Measurements from ENCODE around the gene YLPM1. TPM values are rescaled to one million over a fixed set of nuclear protein-coding genes. Genes with fewer than 3 reads are reported as not detected.
A peak's percentile ranks its signal among the peaks of the same experiment; 100 is the strongest.

Gene YLPM1
- total and polyA plus RNA-seq, 10 of the 15 experiments (the other 5 are each of a cell fraction or from before 2014, with no cell fraction given), result 11.1 to 48.2 (median 18.0) TPM

- Histone ChIP-seq H3K4me3 (peak overlapping the region; percentile 94), H3K27me3 (replicated peaks in 1 of 2; ENCODE audit: control insufficient read depth in 2 of 2, insufficient read depth in 2 of 2, low read length in 1 of 2) (no peaks in the 10 kb centered on the region), H3K4me2 (ENCODE audit: control insufficient read depth, insufficient read depth) (peak overlapping the region; percentile 93), H3K4me1 (ENCODE audit: control insufficient read depth, insufficient read depth, low read length) (0 out of 2 replicates have a peak, but pooled peaks cover 2% of the 10 kb centered on the region), H4K20me1 (ENCODE audit: control insufficient read depth, insufficient read depth) (no peaks in the 10 kb centered on the region), H3K36me3 (ENCODE audit: control insufficient read depth in 2 of 2, insufficient read depth in 2 of 2, low read length in 1 of 2) (0 out of 4 replicates have a peak, but pooled peaks cover 0 to 3% of the 10 kb centered on the region in 2 experiments), H3K9me3 (replicated peaks; ENCODE audit: control insufficient read depth, insufficient read depth, low read length) (no peaks in the 10 kb centered on the region), H3K9ac (ENCODE audit: control insufficient read depth, insufficient read depth, low read length) (peak overlapping the region; percentile 78; the same call in 1 of the 2 replicates), H2AFZ (ENCODE audit: control insufficient read depth, low read depth, low read length) (no peak overlapping the region), H3K79me2 (ENCODE audit: control insufficient read depth, insufficient read depth, low read length) (peaks cover 64% of the 10 kb centered on the region), H3K27ac (ENCODE audit: control insufficient read depth, insufficient read depth) (no peak overlapping the region)
- ChIA-PET POLR2A (interaction anchor here (0.6 kb wide), 1 partner anchor 128 kb away, joined by 4 read pairs; no protein-coding TSS in a partner anchor), CTCF (no interaction called here), SMC1A (ENCODE audit: uncharacterized antibody, unreplicated experiment) (interaction anchor here (0.9 kb wide), 1 partner anchor 13 kb away, joined by 3 read pairs; no protein-coding TSS in a partner anchor), RAD21 (ENCODE audit: unreplicated experiment) (interaction anchor here (0.6 kb wide), 1 partner anchor 493 kb away, joined by 3 read pairs; no protein-coding TSS in a partner anchor)
- in situ Hi-C loops (cut with MboI), result no loop called here
- BruUV-seq (replicated peaks), result no TSS peak
- DNase-seq (ENCODE audit: low read depth, low spot score) (no peak), ATAC-seq (0 out of 3 replicates have a peak, but pooled peaks have one; percentile 1), FAIRE-seq (no peak)
- TF ChIP-seq BCL3 (IDR thresholded peaks at IDR 0.05; ENCODE audit: borderline replicate concordance, insufficient read depth, low read depth, low read length, poor library complexity, severe bottlenecking) (no peak), LARP7 (IDR thresholded peaks at IDR 0.05) (no peak), CHD2 (IDR thresholded peaks at IDR 0.05; ENCODE audit: borderline replicate concordance, low read depth, low read length) (no peak), BHLHE40 (IDR thresholded peaks at IDR 0.05; ENCODE audit: borderline replicate concordance in 1 of 2, low read depth in 2 of 2, low read length in 1 of 2) (no peak), POLR2AphosphoS5 (IDR thresholded peaks at IDR 0.05; ENCODE audit: low read length) (no peak), IRF3 (IDR thresholded peaks at IDR 0.05) (no peak), MYC (IDR thresholded peaks at IDR 0.05; ENCODE audit: insufficient read depth, insufficient read length, insufficient replicate concordance, low read length, severe bottlenecking) (no peak), E4F1 (IDR thresholded peaks at IDR 0.05; ENCODE audit: borderline replicate concordance, partially characterized antibody) (no peak), FOXK2 (IDR thresholded peaks at IDR 0.05) (no peak), PAX8 (IDR thresholded peaks at IDR 0.05) (no peak)
- intact Hi-C loops (cut with micrococcal nuclease; ENCODE audit: unreplicated experiment), result loop anchor here (2.0 kb wide), 1 partner anchor 157 kb away; no protein-coding TSS in a partner anchor
Observed at GRCh38 chr14:74765721-74766120, 2.6 kb downstream of the YLPM1 start.
